Measurements from ENCODE around the gene SEPTIN3. TPM values are rescaled to one million over a fixed set of nuclear protein-coding genes. Genes with fewer than 3 reads are reported as not detected.

The SEPTIN3 gene
- total RNA-seq, 1 donor from 2014 or later = 0.92 TPM

DNA sequence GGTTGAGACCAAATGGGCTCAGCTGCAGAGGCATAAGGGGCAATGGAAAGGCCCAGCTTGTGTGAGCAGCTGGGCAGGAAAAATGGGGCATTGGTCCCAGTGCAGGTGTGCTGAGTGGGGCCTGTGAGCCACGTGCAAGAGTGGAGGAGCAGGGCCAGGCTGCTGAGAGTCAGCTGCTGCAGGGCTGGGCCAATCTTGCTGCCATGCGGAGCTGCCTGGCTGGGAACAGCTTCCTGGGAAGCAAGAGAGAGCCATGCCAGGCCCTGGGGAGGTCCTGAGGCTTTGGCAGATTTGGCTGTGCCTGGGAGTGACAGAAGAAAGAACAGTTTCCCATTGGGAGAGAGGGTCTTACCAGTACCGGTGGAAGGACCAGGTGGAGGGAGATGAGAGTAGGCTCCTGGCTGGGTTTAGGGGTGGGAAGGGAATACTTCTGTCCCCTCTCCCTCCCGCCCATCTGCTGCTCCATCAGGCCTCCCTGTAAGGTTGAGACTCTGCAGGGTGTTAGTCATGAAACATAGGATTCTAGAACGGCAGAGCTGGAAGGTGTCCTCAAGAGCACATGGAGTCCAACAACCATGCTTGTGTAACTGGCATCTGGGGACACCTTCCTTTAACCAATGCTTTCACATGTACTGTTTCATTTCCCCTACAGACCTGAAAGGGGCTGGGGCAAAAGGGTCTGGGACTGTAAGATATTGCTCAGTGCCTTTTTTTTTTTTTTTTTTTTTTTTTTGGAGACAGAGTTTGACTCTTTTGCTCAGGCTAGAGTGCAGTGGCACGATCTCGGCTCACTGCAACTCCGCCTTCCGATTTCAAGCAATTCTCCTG, 10.4 kb downstream of the SEPTIN3 start:
- Mint-ChIP-seq H3K27me3 (ENCODE audit: low read depth) (peaks cover 32% of the 10 kb centered on the region), H3K27ac (ENCODE audit: unreplicated experiment) (no peak overlapping the region), H3K9me3 (ENCODE audit: low read depth) (no peaks in the 10 kb centered on the region), H3K36me3 (ENCODE audit: low read depth) (no peaks in the 10 kb centered on the region), H3K4me1 (ENCODE audit: low read depth) (peaks cover 4% of the 10 kb centered on the region), H3K4me3 (ENCODE audit: unreplicated experiment) (no peak overlapping the region)
- no peak for TF ChIP-seq CTCF (IDR thresholded peaks at IDR 0.05)
- DNase-seq (ENCODE audit: low spot score) = no peak

- Mint-ChIP-seq H3K4me1 (ENCODE audit: low read depth) (no peaks in the 10 kb centered on the region), H3K9me3 (ENCODE audit: low read depth) (no peaks in the 10 kb centered on the region), H3K4me3 (ENCODE audit: unreplicated experiment) (no peak overlapping the region), H3K27ac (ENCODE audit: unreplicated experiment) (no peak overlapping the region), H3K36me3 (ENCODE audit: low read depth) (no peaks in the 10 kb centered on the region), H3K27me3 (ENCODE audit: low read depth) (peaks cover 10% of the 10 kb centered on the region)
- no peak for TF ChIP-seq CTCF (IDR thresholded peaks at IDR 0.05)
- no peak for DNase-seq (ENCODE audit: low spot score)
These were observed 13.6 kb downstream of the SEPTIN3 start for GRCh38 chr22:41982865-41983264.

- Mint-ChIP-seq H3K27me3 (ENCODE audit: low read depth) (peaks cover 5% of the 10 kb centered on the region), H3K27ac (ENCODE audit: unreplicated experiment) (no peak overlapping the region), H3K4me3 (ENCODE audit: unreplicated experiment) (no peak overlapping the region), H3K4me1 (ENCODE audit: low read depth) (no peaks in the 10 kb centered on the region), H3K9me3 (ENCODE audit: low read depth) (no peaks in the 10 kb centered on the region), H3K36me3 (ENCODE audit: low read depth) (no peaks in the 10 kb centered on the region)
- TF ChIP-seq CTCF (IDR thresholded peaks at IDR 0.05) = no peak
- DNase-seq (ENCODE audit: low spot score) = no peak
These were observed 14.5 kb downstream of the SEPTIN3 start for GRCh38 chr22:41983513-41984405.

DNA sequence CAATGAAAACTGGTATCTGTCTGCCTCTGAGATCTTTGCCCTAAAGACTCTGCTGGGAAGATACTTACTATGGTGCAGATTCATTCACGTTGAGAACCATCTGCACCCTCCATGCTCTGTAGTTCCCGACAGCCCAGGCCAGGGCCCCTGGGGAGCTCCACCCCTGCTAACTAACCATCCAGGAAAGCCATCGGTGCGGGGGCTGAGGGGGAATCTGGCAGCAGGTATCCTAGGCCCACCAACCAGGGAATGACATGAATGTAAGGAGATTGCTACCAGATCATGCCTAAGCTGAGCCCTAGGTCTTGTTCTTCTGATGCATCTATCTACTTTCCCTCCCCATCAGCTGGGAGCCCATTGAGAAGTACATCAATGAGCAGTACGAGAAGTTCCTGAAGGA, 18.0 kb downstream of the SEPTIN3 start:
- H3K4me3 Mint-ChIP-seq (ENCODE audit: unreplicated experiment) = no peak overlapping the region
- H3K27ac Mint-ChIP-seq (ENCODE audit: unreplicated experiment) = no peak overlapping the region
- peak; percentile 74 for DNase-seq (ENCODE audit: low spot score)
- peaks cover 7% of the 10 kb centered on the region for H3K27me3 Mint-ChIP-seq (ENCODE audit: low read depth)
- H3K36me3 Mint-ChIP-seq (ENCODE audit: low read depth) = no peaks in the 10 kb centered on the region
- no peak for TF ChIP-seq CTCF (IDR thresholded peaks at IDR 0.05)
- no peaks in the 10 kb centered on the region for H3K9me3 Mint-ChIP-seq (ENCODE audit: low read depth)
- H3K4me1 Mint-ChIP-seq (ENCODE audit: low read depth) = no peaks in the 10 kb centered on the region

- Mint-ChIP-seq H3K27me3 (ENCODE audit: low read depth) (peaks cover 2% of the 10 kb centered on the region), H3K27ac (ENCODE audit: unreplicated experiment) (no peak overlapping the region), H3K4me3 (ENCODE audit: unreplicated experiment) (no peak overlapping the region), H3K4me1 (ENCODE audit: low read depth) (no peaks in the 10 kb centered on the region), H3K9me3 (ENCODE audit: low read depth) (no peaks in the 10 kb centered on the region), H3K36me3 (ENCODE audit: low read depth) (no peaks in the 10 kb centered on the region)
- peak; percentile 74 for DNase-seq (ENCODE audit: low spot score)
- TF ChIP-seq CTCF (IDR thresholded peaks at IDR 0.05) = no peak
These were observed 20.0 kb downstream of the SEPTIN3 start for GRCh38 chr22:41989246-41989645.

Measured in chondrocyte (in vitro differentiated cells).